MG63 (cell line): ENCODE measurements around the gene GABRA1. TPM values are rescaled to one million over a fixed set of nuclear protein-coding genes. Genes with fewer than 3 reads are reported as not detected.

Experiments
- DNase-seq: peaks from one replicate; pipeline ENCODE4 v3.0.0-alpha.2; 2020
- H3K27me3 ChIP-seq: fragments of 250-450 bp; sonication (Bioruptor Pico); 2 replicates; pipeline ENCODE4 v1.5.1; 2020; ENCODE audit warnings: mild to moderate bottlenecking, moderate library complexity
- H3K36me3 ChIP-seq: fragments of 250-450 bp; sonication (Bioruptor Pico); 2 replicates; pipeline ENCODE4 v1.5.1; 2020; ENCODE audit warnings: mild to moderate bottlenecking, moderate library complexity
- H3K4me3 ChIP-seq: fragments of 250-450 bp; sonication (Bioruptor Pico); 2 replicates; pipeline ENCODE4 v1.5.1; 2020; ENCODE audit warnings: mild to moderate bottlenecking, moderate library complexity
- H3K9me3 ChIP-seq: fragments of 250-450 bp; sonication (Bioruptor Pico); 2 replicates; pipeline ENCODE4 v1.5.1; 2020; ENCODE audit warnings: mild to moderate bottlenecking, moderate library complexity
- total RNA-seq: library from RNA; depleted of rRNA; stranded (reverse); fragments of >200 nt; shearing (Covaris generic); gene quantifications from 2 replicates; pipeline ENCODE4 v1.2.3, GENCODE V29; 2014; ENCODE audit warnings: low replicate concordance; rRNA removed

Gene GABRA1
- total RNA-seq, 1 experiment from 2014 or later: not detected

GRCh38 chr5:161925960-161926359 is 78.0 kb downstream of the GABRA1 start:
- H3K36me3 ChIP-seq: no peaks in the 10 kb centered on the region
- no peaks in the 10 kb centered on the region for H3K27me3 ChIP-seq
- H3K4me3 ChIP-seq: no peak overlapping the region
- peak; percentile 4 for DNase-seq
- H3K9me3 ChIP-seq: no peaks in the 10 kb centered on the region

- H3K36me3 ChIP-seq: no peaks in the 10 kb centered on the region
- no peaks in the 10 kb centered on the region for H3K9me3 ChIP-seq
- no peaks in the 10 kb centered on the region for H3K27me3 ChIP-seq
- no peak overlapping the region for H3K4me3 ChIP-seq
- DNase-seq: no peak
These were observed 86.6 kb downstream of the GABRA1 start for GRCh38 chr5:161934486-161934885.

- DNase-seq: no peak
- Histone ChIP-seq H3K27me3 (no peaks in the 10 kb centered on the region), H3K9me3 (no peaks in the 10 kb centered on the region), H3K4me3 (no peak overlapping the region), H3K36me3 (no peaks in the 10 kb centered on the region)
These were observed 97.1 kb downstream of the GABRA1 start for GRCh38 chr5:161944974-161945373.

DNA sequence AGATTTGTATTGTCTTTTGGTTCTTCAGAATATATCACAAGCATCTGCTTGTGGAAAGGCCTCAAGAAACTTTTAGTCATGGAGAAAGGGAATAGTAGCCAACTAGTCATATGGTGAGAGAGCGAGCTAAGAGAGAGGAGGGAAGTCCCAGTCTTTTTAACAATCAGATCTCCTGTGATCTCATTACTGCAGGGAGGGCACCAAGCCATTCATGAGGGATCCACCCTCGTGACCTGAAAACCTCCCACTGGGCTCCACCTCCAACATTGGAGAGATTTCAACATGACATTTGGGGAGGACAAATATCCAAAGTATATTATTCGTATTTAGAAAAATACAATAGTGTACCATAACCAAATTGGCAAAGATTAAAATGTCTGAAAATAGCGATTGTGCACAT is 99.0 kb downstream of the GABRA1 start:
- H3K27me3 ChIP-seq: no peaks in the 10 kb centered on the region
- no peaks in the 10 kb centered on the region for H3K36me3 ChIP-seq
- no peak for DNase-seq
- H3K9me3 ChIP-seq: no peaks in the 10 kb centered on the region
- H3K4me3 ChIP-seq: no peak overlapping the region

Other genes with a start within 250 kb of the GABRA1 start
- gene GABRA6, start 162.4 kb upstream of the GABRA1 start, total RNA-seq: not detected in 2 replicates
- not detected in 2 replicates for gene GABRG2, start 219.7 kb downstream of the GABRA1 start, total RNA-seq